KBM-7 (cell line): ENCODE results near the gene TNIK.
A peak's percentile ranks its signal among the peaks of the same experiment; 100 is the strongest.

Experiments used
- DNase-seq: peaks from one replicate; pipeline ENCODE4 v3.0.0-alpha.2; 2015
- in situ Hi-C: fragments of 300-500 bp; cut with MboI; formaldehyde crosslinking; loops from 2 replicates; pipeline ENCODE4 v1.14.3; 2020; ENCODE audit warnings: low sequenced_read_pairs, low pct_unique_long_range_greater_than_20kb, mixed read lengths

The TNIK gene

GRCh38 chr3:171234298-171235010 lies 225.8 kb downstream of the TNIK start:
- no peak for DNase-seq
- in situ Hi-C loops = no loop called here

- in situ Hi-C loops = no loop called here
- DNase-seq = no peak
Observed at GRCh38 chr3:171231361-171231760, 228.8 kb downstream of the TNIK start.

- DNase-seq = no peak
- in situ Hi-C loops = no loop called here
Observed at GRCh38 chr3:171230865-171231264, 229.3 kb downstream of the TNIK start.

GRCh38 chr3:171229173-171229572 lies 231.0 kb downstream of the TNIK start:
- no peak for DNase-seq
- in situ Hi-C loops = no loop called here

- in situ Hi-C loops = no loop called here
- no peak for DNase-seq
Observed at GRCh38 chr3:171228240-171228639, 232.0 kb downstream of the TNIK start.

GRCh38 chr3:171227828-171228227 lies 232.4 kb downstream of the TNIK start:
- DNase-seq = no peak
- in situ Hi-C loops = no loop called here

GRCh38 chr3:171227359-171227758 lies 232.8 kb downstream of the TNIK start:
- no peak for DNase-seq
- in situ Hi-C loops = no loop called here

GRCh38 chr3:171226794-171227193 lies 233.4 kb downstream of the TNIK start:
- DNase-seq = no peak
- in situ Hi-C loops = no loop called here

GRCh38 chr3:171225708-171226107 lies 234.5 kb downstream of the TNIK start:
- in situ Hi-C loops = no loop called here
- DNase-seq = no peak

GRCh38 chr3:171225165-171225564 lies 235.0 kb downstream of the TNIK start:
- in situ Hi-C loops = no loop called here

GRCh38 chr3:171223396-171223795 lies 236.8 kb downstream of the TNIK start:
- no peak for DNase-seq
- in situ Hi-C loops = no loop called here

More at GRCh38 chr3:171225165-171225564, 235.0 kb downstream of the TNIK start:
- DNase-seq = no peak

GRCh38 chr3:171222995-171223394 lies 237.2 kb downstream of the TNIK start:
- DNase-seq = no peak
- in situ Hi-C loops = no loop called here

GRCh38 chr3:171221597-171221996 lies 238.6 kb downstream of the TNIK start:
- DNase-seq = no peak
- in situ Hi-C loops = no loop called here

- DNase-seq = no peak
- in situ Hi-C loops = no loop called here
Observed at GRCh38 chr3:171221104-171221503, 239.1 kb downstream of the TNIK start.

GRCh38 chr3:171219258-171219657 lies 240.9 kb downstream of the TNIK start:
- in situ Hi-C loops = no loop called here
- peak; percentile 27 for DNase-seq

- DNase-seq = peak; percentile 48
- in situ Hi-C loops = no loop called here
Observed at GRCh38 chr3:171218069-171218468, 242.1 kb downstream of the TNIK start.

- in situ Hi-C loops = no loop called here
- DNase-seq = no peak
Observed at GRCh38 chr3:171213907-171214306, 246.3 kb downstream of the TNIK start.

GRCh38 chr3:171213178-171213577 lies 247.0 kb downstream of the TNIK start:
- in situ Hi-C loops = no loop called here
- no peak for DNase-seq

- no peak for DNase-seq
- in situ Hi-C loops = no loop called here
Observed at GRCh38 chr3:171212648-171213047, 247.6 kb downstream of the TNIK start.

GRCh38 chr3:171206283-171206682 lies 253.9 kb downstream of the TNIK start:
- DNase-seq = no peak
- in situ Hi-C loops = no loop called here

- in situ Hi-C loops = no loop called here
- no peak for DNase-seq
Observed at GRCh38 chr3:171204942-171205341, 255.3 kb downstream of the TNIK start.
